ENCODE data around the gene ASPHD2.

DNA sequence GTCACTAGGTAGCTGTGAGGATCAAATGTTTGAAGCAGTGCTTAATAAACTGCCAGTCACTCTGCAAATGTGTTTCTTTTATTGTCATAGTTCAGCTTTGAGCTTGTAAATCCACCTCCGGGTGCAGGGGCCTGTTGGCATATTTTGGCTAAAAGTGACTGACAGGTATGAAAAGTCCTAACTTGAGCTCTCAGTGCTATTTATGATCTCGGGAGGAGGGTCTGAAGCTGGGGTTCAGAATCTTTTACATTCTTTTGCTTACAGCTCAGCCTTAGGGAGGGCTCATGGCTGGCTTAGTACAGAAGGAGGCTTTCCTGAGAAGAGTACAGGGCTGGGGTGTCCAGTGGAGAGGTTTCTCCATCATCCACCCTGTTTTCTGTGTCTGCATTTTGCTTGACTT is 1.5 kb downstream of the ASPHD2 start:
- TF ChIP-seq CTCF (IDR thresholded peaks at IDR 0.05) (no peak), POLR2A (IDR thresholded peaks at IDR 0.05) (no peak), EP300 (IDR thresholded peaks at IDR 0.05) (no peak)
